ENCODE data around the gene EMP3. TPM values are rescaled to one million over a fixed set of nuclear protein-coding genes. Genes with fewer than 3 reads are reported as not detected.

EMP3 gene
- total and polyA plus RNA-seq, 2 of the 13 experiments (the other 11 are each of a cell fraction or from before 2014, with no cell fraction given), result 2.2 to 7.8 TPM

GRCh38 chr19:48363500-48363809, 38.1 kb downstream of the EMP3 start (continued):
- TF ChIP-seq ZBTB39 (CRISPR knock-in tag; IDR thresholded peaks at IDR 0.05) (peak; percentile 82; the same call in 1 of the 2 replicates), POLR2AphosphoS5 (IDR thresholded peaks at IDR 0.05; ENCODE audit: low read depth, low read length) (no peak; the same call in 1 of the 2 replicates), ISL2 (CRISPR knock-in tag; IDR thresholded peaks at IDR 0.05) (no peak), HNRNPLL (IDR thresholded peaks at IDR 0.05; ENCODE audit: low read depth, low read length, poor library complexity, severe bottlenecking) (no peak), AHR (CRISPR knock-in tag; IDR thresholded peaks at IDR 0.05) (peak; percentile 86; the same call in 1 of the 2 replicates), SMAD9 (CRISPR knock-in tag; IDR thresholded peaks at IDR 0.05) (no peak), JARID2 (CRISPR knock-in tag; IDR thresholded peaks at IDR 0.05; ENCODE audit: insufficient replicate concordance) (no peak), ZNF598 (CRISPR knock-in tag; IDR thresholded peaks at IDR 0.05; ENCODE audit: borderline replicate concordance) (0 out of 2 replicates have a peak, but pooled peaks have one; percentile 56), DPF2 (CRISPR knock-in tag; IDR thresholded peaks at IDR 0.05; ENCODE audit: borderline replicate concordance, low read depth) (no peak), ZNF709 (CRISPR knock-in tag; IDR thresholded peaks at IDR 0.05) (no peak), KAT2B (IDR thresholded peaks at IDR 0.05; ENCODE audit: borderline replicate concordance, low read depth, low read length) (no peak), PLRG1 (conservative IDR thresholded peaks at IDR 0.05) (no peak), HNRNPH1 (optimal IDR thresholded peaks at IDR 0.05; ENCODE audit: low read depth, low read length) (no peak), HIVEP1 (CRISPR knock-in tag; IDR thresholded peaks at IDR 0.05) (peak; percentile 53; the same call in 1 of the 2 replicates), NR2F1 (CRISPR knock-in tag; IDR thresholded peaks at IDR 0.05) (peak; percentile 47 to 88), ZNF691 (CRISPR knock-in tag; IDR thresholded peaks at IDR 0.05; ENCODE audit: borderline replicate concordance, low read depth) (no peak), ZBTB8A (CRISPR knock-in tag; IDR thresholded peaks at IDR 0.05; ENCODE audit: borderline replicate concordance, low read depth) (no peak), U2AF1 (optimal IDR thresholded peaks at IDR 0.05; ENCODE audit: low read depth, low read length) (no peak), ASH2L (IDR thresholded peaks at IDR 0.05; ENCODE audit: insufficient read length, low read depth, low read length) (no peak), PRDM4 (CRISPR knock-in tag; IDR thresholded peaks at IDR 0.05; ENCODE audit: borderline replicate concordance) (no peak), ZBTB7B (CRISPR knock-in tag; IDR thresholded peaks at IDR 0.05) (no peak; the same call in 1 of the 2 replicates), YY1 (IDR thresholded peaks at IDR 0.05; ENCODE audit: insufficient read depth, insufficient replicate concordance, low read depth, low read length) (no peak)
